NK-92 (cell line): ENCODE measurements around the gene STK32A.
"Not testable (repeated sequence)": the region's sequence is repeated elsewhere in the genome, so short reads cannot be mapped to it uniquely, and the experiment has no call there.

Source experiments
- DNase-seq: peaks from one replicate; lab custom pipeline; 2025; ENCODE audit not compliant: unreplicated experiment; lab: John Stamatoyannopoulos, UW

Gene STK32A

DNA sequence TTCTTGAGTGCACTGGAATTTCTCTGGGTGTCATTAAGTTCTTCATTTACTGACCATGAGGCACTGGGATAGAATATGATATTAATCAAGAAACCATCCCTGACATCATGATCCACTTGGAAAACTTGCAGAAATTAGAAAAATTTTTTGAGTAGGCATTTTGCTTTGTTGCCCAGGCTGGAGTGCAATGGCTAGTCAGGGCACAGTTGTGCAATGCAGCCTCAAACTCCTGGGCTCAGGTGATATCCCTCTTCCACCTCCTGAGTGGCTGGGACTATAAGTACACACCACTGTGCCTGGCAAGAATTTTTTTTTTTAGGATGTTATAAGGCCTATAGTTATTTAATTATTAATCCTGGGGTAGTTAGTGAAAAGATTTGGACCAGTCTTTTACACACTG is 106.5 kb downstream of the STK32A start:
- no peak for DNase-seq

DNA sequence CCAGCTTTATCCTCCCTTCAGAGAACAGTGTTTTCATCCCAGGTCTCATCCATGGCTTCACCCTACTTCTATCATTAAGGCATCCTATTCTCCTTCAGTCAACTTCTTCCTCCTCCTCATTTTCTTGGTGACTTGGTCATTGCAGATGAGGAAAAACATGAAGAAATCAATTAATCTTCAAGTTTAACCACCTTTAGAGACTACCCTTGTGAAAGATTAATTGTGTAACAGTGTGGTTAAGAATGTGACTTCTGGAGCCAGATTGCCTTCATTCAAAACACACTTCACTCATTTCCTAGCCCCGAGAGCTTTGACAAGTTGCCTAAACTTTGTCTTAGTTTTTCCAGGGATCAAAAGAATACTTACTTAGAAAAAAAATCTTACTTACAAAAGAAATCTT is 110.0 kb downstream of the STK32A start:
- no peak for DNase-seq

DNA sequence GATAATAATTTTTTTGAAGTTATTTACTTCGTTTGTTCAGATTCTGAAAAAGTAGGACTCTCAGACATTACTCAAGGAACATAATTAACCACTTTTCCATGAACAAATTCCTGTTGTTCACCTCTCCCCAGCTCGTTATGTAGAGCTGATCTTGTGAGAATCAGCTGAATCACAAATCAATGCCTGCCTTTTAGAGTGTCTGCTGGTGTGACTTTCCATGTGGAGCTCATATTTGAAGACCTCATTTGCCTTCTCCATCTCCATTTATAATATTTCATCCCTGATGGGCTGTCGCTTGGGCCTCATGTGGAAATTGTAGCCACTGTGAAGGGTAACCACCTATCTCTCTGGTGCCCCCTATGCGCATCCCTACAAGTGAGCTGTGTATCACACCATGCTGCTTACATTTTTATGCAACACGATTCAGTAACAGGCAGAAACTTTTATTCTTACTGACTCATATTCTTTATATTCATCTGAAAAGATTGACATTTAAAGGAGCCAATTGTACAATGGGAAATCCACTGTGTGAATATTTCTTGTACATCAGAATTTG is 111.3 kb downstream of the STK32A start:
- no peak for DNase-seq

DNA sequence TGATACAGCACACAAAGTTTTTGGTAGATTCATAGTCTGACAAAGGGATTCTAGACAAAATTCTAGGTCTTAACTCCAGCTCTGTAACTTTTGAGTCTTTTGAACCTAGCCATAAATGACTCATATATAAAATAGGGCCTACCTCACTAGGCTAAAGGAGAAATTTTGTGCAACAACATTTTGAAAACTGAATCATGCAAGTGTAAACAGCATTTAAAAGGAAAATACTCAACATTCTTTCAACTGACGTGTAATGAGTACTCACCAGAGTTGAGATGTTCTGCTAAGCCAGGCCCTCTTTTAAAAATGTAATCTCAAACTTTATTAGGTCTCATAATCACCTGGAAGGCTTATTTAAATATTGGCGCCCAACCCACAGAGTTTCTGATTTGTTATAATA is 113.2 kb downstream of the STK32A start:
- DNase-seq, result no peak

DNA sequence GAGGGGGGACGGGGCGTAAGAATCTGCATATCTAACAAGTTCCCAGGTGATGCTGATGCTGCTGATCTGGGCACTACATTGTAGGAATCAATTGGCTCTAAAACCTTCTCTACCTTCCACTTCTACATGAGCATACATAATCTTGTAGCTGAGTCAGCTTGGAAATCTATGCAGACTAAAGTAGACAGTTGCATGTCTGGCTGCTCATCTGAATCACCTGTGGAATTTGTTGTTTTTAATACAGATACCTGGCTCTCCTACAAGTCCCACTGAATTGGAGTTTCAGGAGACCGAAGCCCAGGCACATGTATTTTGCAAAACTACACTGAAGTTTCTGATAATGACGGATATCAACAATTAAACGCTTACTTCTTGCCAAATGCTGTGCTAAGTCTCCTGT is 113.6 kb downstream of the STK32A start:
- DNase-seq, result no peak

DNA sequence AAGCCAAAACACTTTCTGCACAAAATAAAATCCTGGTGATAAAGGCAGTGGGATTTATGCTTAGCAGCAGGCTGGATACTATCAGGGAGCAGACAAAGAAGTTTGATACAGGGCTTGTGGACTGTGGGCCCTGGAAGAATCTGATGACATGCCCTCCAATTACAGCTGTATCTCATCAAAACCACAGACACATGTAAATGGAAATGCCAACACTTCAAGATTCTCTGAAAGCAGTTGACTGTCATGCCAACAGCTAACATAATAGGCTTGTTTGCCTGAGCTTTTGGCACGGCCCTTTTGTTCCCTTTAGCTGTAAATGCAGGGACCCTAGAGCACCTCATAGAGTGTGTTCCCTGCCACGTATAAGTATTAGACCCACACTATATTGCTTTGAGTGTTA is 114.4 kb downstream of the STK32A start:
- DNase-seq, result no peak

DNA sequence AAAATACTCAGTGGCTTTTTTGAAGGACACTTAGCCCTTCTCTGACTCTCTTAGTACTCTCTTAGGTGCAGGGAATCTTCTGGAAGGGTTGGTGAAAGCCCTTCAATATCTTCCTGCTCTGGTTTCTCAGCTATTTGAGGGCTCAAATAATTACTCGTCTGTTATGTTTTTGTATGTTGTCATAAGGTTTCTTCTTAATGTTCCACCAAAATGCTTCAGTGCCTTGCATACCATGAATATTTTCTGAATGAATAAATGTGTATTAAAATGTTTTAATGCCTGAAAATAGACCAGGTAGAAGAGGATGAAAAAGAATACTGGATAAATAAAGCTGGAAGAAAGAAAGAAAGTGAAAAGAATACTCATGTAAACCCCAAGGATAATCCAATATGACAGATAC is 124.3 kb downstream of the STK32A start:
- no peak for DNase-seq

DNA sequence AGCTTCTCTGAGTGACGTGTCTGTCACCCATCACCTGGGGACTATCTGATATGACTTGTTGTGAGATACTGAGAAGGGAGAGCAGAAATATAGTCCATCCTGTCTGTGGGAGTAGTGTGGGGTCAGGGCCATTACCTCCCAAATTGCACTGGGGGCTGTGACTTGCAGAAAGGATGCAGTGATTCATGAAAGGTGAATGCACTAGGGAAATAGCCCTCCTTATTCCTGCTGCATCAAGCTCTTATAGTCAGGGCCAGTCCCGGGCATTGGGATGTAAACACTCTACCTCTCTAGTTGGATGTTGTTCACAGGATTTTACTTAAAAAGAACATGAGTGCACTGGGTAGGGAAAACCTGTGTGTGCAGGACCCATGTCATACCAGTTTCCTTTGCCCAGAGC is 124.8 kb downstream of the STK32A start:
- no peak for DNase-seq

DNA sequence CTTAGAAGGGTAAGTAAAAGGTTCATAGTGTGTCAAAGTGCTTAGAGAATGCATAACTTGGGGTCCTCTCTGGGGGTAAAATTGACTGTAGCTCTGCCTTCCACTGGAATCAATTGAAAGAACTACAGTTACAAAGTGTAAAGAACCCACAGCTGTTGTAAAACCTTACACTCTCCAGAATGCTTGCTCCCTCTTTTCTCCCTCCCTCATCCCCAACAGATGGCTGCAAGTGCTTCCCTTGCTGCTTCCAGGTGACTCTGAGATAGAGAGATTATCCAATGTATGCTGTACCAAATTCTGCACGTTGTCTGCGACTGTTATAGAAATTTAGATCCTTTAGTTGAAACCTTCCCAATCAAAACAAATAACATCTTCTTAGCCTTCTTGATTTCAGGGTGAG is 126.0 kb downstream of the STK32A start:
- DNase-seq, result no peak

DNA sequence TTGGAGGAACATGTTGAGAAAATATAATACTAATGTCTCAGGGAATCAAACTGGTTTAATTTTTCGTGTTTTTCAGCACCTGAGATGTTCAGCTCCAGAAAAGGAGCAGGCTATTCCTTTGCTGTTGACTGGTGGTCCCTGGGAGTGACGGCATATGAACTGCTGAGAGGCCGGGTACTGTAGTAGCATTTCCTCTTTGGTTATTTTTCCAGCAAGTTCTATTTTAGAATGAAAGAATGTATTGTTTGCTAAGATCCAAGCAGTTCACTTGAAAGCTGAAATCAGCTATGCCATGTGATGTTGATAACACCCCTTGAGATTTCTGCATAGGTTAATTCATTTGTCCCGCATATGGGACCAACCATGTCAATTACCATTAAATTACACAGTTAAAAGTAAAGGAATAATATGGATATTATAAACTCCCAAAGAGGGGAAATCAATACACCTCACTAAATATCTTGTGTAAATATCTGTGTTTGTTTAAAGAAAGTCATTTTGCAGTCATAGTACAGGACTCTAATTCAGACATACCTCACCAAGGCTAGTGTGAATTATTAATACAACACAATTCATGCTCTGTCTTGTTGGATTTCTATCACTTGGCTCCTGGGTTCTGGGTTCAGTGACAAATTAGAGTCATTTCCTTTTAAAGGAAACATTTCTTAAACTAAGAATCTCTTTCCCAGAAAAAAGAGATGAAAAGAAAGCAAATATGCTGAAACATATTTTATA is 126.8 kb downstream of the STK32A start:
- no peak for DNase-seq

DNA sequence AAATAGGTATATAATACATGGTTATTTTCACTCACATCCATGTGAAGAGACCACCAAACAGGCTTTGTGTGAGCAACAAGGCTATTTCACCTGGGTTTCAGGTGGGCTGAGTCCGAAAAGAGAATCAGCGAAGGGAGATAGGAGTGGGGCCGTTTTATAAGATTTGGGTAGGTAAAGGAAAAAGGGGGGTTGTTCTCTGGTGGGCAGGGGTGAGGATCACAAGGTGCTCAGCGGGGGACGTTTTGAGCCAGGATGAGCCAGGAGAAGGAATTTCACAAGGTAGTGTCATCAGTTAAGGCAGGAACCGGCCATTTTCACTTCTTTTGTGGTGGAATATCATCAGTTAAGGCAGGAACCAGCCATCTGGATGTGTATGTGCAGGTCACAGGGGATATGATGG is 132.6 kb downstream of the STK32A start:
- not testable (repeated sequence) for DNase-seq

DNA sequence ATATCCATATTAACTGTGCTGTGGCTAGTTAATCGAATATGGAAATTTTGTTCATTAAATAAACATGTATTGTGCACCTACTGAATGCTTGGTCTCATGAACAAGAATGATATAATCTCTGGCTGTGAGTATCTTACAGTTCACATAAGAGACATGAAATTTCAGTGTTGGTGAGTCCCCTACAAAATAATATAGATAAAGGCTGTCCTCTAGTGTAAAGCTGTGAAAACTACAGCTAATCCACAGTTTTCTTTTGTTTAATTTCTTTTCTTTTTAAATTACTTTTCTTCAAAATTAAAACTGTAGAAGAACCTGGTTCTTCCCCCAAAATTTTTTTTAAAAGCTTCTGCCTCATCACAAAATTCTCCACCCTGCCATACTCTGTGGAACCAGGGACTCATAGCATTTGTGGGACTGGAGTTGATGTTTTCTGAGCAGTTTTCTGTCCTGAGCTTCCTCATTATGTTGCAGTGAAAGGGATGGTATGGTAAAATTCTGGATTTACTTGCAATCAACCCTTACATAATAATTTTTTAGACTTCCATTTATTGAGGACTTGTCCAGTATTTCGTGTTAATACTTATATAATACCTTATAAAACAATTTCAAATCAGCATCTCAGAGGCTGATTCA is 135.0 kb downstream of the STK32A start:
- no peak for DNase-seq

DNA sequence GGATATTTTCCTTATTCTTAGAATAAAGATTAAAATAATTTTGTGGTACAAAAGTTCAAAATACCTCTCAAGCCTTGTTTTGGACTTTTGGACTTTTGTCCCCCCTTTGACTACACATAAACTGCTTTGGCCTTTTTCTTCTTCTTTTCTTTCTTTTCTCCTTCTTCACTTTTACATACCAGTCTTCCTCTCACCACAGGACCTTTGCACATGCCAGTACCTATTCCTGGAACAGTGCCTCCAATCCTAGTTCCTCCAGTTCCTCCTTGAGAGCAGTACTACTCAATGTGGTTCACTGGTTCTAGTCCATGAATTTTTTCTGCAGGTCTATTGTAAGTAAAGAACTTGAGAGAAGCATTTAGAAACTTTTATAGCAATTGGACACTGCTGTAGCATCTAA is 136.5 kb downstream of the STK32A start:
- DNase-seq, result no peak

DNA sequence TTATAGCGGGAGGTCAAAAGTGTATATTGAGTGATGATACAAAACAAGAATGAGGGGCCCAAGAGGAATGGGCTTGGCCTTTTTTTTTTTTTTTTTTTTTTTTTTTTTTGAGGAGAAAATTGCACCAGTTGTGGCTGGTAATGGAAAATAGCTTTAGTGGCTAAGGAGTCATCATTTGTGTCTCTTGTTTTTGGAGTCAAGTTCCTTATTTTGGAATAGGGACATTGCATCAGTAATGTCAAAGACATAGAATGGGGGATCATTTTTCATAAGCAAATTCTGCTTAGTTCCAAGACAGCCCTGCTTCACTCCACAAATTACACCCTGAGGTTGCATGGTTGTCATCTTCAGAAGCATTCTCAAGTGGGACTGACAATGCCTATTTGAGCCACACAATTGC is 137.4 kb downstream of the STK32A start:
- no peak for DNase-seq

DNA sequence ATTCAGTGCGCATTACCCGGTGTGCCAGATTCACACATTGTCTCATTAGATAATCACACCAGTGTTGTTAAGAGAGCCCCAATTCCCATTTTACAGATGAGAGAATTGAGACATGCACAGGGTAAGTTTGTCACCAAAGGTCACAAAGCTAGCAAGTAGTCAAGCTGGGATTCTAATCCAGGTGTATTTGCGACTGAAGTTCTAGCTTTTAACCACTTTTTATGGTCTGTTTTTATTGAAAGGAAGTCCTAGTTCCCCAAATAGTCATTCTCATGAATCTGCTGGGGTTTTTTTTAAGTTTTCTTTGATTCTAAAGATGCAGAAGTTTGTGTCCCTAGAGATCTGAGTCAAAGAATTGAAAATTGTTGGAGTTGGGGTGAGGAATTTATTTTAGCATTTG is 138.5 kb downstream of the STK32A start:
- DNase-seq, result no peak

DNA sequence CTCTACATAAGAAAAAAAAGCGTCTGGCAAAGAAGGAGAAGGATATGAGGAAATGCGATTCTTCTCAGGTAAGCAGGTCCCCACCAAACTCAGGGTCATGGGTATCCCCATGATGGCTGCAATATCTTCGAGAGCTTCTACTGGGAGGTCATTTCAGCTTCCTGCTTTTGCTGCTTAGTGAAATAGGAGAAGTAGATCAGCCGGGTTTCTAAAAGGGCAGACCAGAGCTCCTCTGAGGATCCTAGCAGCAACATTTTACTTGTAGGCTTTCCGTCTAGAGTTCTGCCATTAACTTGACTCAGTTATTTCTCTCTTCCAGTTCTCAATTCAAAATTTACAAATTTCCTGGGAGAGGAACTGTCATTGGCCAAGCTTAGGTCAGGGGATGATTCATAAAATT is 140.3 kb downstream of the STK32A start:
- DNase-seq, result no peak

DNA sequence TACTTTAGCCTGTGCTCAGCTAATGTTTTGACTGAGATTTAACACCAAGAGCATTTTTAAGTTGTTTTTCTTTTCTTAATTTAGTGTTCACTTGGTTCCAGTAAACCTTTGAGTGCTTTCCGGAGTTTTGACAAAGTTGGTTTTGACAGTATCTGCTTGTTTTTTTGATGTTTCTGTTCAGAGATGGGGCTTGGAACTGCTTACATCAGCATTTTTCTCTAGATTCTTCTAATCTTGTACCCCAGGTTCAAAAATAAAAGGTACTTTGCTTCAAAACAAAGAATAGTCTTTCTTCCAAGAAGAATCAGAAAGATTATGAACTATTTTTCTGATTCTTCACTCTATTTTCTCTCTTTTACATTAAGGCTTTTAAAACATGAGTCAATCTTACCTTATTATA is 142.9 kb downstream of the STK32A start:
- DNase-seq, result no peak

DNA sequence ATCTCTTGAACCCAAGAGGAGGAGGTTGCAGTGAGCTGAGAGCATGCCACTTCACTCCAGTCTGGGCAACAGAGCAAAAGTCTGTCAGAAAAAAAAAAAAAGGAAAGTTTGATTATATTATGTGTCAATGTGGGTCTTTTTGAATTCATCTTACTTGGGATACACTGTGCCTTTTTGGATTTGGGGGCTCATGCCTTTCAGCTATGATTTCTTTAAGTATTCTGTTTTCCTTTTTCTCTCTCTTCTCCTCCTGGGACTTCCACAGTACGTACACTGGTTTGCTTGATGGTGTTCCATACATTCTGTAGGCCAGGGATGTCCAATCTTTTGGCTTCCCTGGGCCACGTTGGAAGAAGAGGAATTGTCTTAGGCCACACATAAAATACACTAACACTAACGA is 146.7 kb downstream of the STK32A start:
- no peak for DNase-seq

DNA sequence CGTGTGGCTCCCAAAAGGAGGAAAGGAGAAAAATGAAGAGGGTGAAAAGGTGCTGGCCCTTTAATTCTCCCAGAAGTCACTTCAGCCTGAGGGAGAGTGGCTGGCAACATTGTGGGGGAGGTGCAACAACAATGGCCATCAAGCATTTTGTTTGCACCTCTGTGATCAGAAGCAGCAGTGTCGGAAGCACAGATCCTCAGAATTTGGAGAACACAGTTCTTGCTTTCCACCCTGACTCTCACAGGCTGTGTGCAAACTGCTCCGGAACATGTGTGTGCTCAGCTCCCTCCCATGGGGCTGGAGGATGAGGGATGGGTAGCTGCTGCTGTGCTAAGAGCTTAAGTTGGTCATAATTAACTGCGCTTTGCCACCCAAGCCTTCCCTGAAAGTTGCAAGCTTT is 147.9 kb downstream of the STK32A start:
- DNase-seq, result no peak

DNA sequence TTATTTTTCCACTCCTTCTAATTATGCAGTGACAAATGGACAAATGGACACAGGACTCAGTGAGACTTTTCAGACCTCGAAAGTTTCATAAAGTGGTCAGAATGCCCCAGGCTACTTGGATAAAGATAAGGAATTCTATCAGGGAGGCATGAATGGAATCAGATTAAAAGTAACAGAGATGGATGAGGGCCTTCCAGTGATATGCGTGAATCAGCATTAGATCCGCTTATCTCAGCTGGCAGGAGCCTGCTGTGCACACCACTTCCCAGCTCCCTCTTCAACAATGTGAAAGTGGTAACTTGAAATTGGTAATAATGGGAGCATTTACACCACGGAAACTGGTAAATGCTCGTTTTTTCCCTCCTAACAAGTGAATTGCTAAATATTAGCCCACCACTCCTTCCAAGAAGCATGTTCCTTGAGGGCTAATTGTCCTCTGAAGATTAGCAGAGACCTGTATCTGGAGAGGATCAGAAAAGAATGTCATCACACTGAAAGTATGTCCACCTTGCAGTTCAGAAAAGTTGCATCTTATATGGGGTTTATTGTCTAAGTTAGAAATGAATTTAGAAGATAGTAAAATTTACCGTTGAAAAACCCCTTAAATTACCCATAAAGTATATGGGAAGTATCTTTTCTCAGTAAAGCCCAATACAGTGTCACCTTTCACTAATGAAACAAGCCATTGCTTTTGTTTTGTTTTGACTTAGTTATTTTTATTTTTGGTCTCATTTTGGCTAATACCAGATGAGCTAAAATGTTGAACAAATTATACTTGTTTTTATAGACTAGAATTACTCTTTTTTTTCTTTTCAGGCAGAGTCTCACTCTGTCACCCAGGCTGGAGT is 149.7 kb downstream of the STK32A start:
- DNase-seq, result no peak

DNA sequence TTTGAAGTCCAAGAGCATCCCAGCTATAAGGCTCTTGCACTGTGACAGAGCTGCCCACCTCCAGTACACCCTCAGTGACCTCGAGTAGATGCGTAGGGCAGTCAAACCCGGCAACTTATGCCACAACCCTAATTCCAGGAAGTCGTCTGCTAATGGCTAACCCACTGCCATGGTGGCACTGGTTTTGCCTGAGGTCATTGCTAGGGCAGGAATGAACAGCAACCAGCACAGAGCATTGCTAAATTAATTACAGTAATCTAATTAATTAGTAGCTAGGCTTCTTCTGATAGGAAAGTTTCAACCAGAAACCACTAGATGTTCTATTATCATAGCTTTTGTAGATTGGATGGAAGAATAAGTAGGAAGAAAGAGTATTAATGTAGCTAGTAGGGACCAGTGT is 152.3 kb downstream of the STK32A start:
- DNase-seq, result no peak
